Measurements from ENCODE around the gene CCL7. TPM values are rescaled to one million over a fixed set of nuclear protein-coding genes. Genes with fewer than 3 reads are reported as not detected.
"Not testable (repeated sequence)": the region's sequence is repeated elsewhere in the genome, so short reads cannot be mapped to it uniquely, and the experiment has no call there.

Gene CCL7
- polyA plus RNA-seq, 3 donors: 0.25 to 0.38 TPM; not detected in 1

GRCh38 chr17:34226744-34227034 is 43.3 kb upstream of the CCL7 start:
- Mint-ChIP-seq H3K9me3 (peaks cover 3 to 23% (median 18%) of the 10 kb centered on the region in 7 donors), H3K4me1 (peaks cover 25% of the 10 kb centered on the region), H3K4me3 (no peak overlapping the region), H3K27me3 (ENCODE audit: low read depth in 3 of 3) (peaks cover 1 to 3% (median 3%) of the 10 kb centered on the region in 3 donors), H3K27ac (no peak overlapping the region), H3K36me3 (peaks cover 2 to 4% of the 10 kb centered on the region in 2 donors)
- Histone ChIP-seq H3K27ac (ENCODE audit: low read depth in 1 of 2, low read length in 2 of 2) (no peak overlapping the region), H4K20me1 (ENCODE audit: insufficient read depth, low read length) (no peaks in the 10 kb centered on the region), H2AFZ (ENCODE audit: insufficient read depth, low read depth, low read length, poor library complexity, severe bottlenecking) (no peak overlapping the region), H3K4me2 (replicated peaks; ENCODE audit: extremely low read depth, low read length, poor library complexity, severe bottlenecking) (no peak overlapping the region), H3K9me3 (replicated peaks in 1 of 2; ENCODE audit: control insufficient read depth in 1 of 2, insufficient read depth in 1 of 2, low read length in 2 of 2) (peaks cover 5 to 9% of the 10 kb centered on the region in 2 donors), H3K4me1 (ENCODE audit: control insufficient read depth in 1 of 2, insufficient read depth in 2 of 2, low read length in 2 of 2) (peaks cover 20% of the 10 kb centered on the region in 2 donors), H3K79me2 (ENCODE audit: insufficient read depth, low read length) (no peaks in the 10 kb centered on the region), H3K36me3 (replicated peaks in 1 of 2; ENCODE audit: control insufficient read depth in 1 of 2, insufficient read depth in 2 of 2, low read length in 2 of 2) (no peaks in the 10 kb centered on the region), H3K9ac (ENCODE audit: insufficient read depth, low read length, poor library complexity, severe bottlenecking) (no peak overlapping the region), H3K27me3 (ENCODE audit: control insufficient read depth in 2 of 2, insufficient read depth in 2 of 2, low read length in 2 of 2) (no peaks in the 10 kb centered on the region), H3K4me3 (replicated peaks in 1 of 3; ENCODE audit: low read depth in 2 of 3, low read length in 3 of 3) (no peak overlapping the region)
- TF ChIP-seq, protein P1, sequence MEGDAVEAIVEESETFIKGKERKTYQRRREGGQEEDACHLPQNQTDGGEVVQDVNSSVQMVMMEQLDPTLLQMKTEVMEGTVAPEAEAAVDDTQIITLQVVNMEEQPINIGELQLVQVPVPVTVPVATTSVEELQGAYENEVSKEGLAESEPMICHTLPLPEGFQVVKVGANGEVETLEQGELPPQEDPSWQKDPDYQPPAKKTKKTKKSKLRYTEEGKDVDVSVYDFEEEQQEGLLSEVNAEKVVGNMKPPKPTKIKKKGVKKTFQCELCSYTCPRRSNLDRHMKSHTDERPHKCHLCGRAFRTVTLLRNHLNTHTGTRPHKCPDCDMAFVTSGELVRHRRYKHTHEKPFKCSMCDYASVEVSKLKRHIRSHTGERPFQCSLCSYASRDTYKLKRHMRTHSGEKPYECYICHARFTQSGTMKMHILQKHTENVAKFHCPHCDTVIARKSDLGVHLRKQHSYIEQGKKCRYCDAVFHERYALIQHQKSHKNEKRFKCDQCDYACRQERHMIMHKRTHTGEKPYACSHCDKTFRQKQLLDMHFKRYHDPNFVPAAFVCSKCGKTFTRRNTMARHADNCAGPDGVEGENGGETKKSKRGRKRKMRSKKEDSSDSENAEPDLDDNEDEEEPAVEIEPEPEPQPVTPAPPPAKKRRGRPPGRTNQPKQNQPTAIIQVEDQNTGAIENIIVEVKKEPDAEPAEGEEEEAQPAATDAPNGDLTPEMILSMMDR (IDR thresholded peaks at IDR 0.05): no peak
- DNase-seq: no peak
- intact Hi-C loops (cut with micrococcal nuclease): loop anchor here in 1 of 2 donors (10.0 kb wide), 1 partner anchor 1968 kb away; the partner anchor contains the start of genes CCL3L1 and CCL3L3

- Mint-ChIP-seq H3K4me1 (peaks cover 19% of the 10 kb centered on the region), H3K9me3 (peaks cover 3 to 23% (median 17%) of the 10 kb centered on the region in 7 donors), H3K27ac (peak overlapping the region in 2 of 7 donors; percentile 53 to 55)
- H3K27ac ChIP-seq (ENCODE audit: low read depth in 1 of 2, low read length in 2 of 2); H3K79me2 ChIP-seq (ENCODE audit: insufficient read depth, low read length); DNase-seq; H3K4me3 ChIP-seq (replicated peaks in 1 of 3; ENCODE audit: low read depth in 2 of 3, low read length in 3 of 3); H3K36me3 Mint-ChIP-seq; H3K27me3 Mint-ChIP-seq (ENCODE audit: low read depth in 3 of 3); H3K4me3 Mint-ChIP-seq; H3K4me2 ChIP-seq (replicated peaks; ENCODE audit: extremely low read depth, low read length, poor library complexity, severe bottlenecking); H3K36me3 ChIP-seq (replicated peaks in 1 of 2; ENCODE audit: control insufficient read depth in 1 of 2, insufficient read depth in 2 of 2, low read length in 2 of 2); H2AFZ ChIP-seq (ENCODE audit: insufficient read depth, low read depth, low read length, poor library complexity, severe bottlenecking); H3K9me3 ChIP-seq (replicated peaks in 1 of 2; ENCODE audit: control insufficient read depth in 1 of 2, insufficient read depth in 1 of 2, low read length in 2 of 2); H4K20me1 ChIP-seq (ENCODE audit: insufficient read depth, low read length); H3K27me3 ChIP-seq (ENCODE audit: control insufficient read depth in 2 of 2, insufficient read depth in 2 of 2, low read length in 2 of 2); H3K9ac ChIP-seq (ENCODE audit: insufficient read depth, low read length, poor library complexity, severe bottlenecking): not testable (repeated sequence)
- no CpG with 5 or more reads among the region's 2 CpGs for WGBS (ENCODE audit: insufficient coverage)
- intact Hi-C loops (cut with micrococcal nuclease): loop anchor here in 1 of 2 donors (10.0 kb wide), 1 partner anchor 1968 kb away; the partner anchor contains the start of genes CCL3L1 and CCL3L3
- peaks cover 14% of the 10 kb centered on the region in 2 donors for H3K4me1 ChIP-seq (ENCODE audit: control insufficient read depth in 1 of 2, insufficient read depth in 2 of 2, low read length in 2 of 2)
Measured at GRCh38 chr17:34227293-34227692, 42.7 kb upstream of the CCL7 start.
